Stimulated activated CD8-positive, alpha-beta memory T cell treated with anti-CD3 and anti-CD28 coated beads, Interleukin-12 subunit alpha, Interleukin-12 subunit beta, amount 100 ng/mL, for 24 hours (primary cell): Measurements from ENCODE around the gene IFNG-AS1.

ENCODE experiments used
- DNase-seq: peaks from one replicate; pipeline ENCODE4 v3.0.0-alpha.2; 2020; ENCODE audit errors: extremely low read depth

Gene IFNG-AS1

DNA sequence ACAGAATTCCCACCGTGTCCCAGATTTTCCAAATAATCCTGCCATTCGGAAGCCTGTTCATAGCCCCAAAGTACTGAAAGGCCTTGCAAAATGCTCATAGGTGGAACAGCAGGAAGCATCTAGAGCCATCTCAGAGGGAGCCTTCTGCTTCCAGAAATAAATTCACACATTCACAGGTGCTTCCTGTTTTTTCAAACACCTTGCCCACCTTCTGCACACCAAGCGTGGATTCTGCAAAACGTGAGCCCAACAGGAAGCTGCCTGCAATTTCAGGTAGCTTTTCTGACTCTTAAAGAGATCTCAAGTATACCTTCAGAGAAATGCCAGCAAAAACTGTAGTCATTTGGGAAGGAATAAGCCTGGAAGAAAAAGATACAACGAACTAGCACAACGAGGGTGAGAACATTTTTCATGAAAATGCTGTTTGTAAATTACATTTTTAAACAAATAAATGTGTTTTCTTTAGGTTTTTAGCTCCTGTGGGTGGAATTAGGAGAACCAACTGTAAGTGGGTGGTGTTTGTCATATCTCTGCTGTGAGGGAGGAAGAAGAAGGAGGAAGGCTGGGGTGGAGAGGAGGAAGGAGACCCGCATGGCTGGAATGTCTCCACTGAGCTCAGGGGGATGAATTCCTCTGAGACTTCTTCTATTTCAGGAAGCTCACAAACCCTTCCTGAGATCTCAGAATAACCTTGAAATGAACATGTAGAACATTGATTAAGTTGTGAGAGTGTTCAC, at the start of gene IFNG-AS1:
Gene IFNG-AS1, plus strand, starts transcription at position 264 of the 737 bp plus-strand sequence.
- no peak for DNase-seq

DNA sequence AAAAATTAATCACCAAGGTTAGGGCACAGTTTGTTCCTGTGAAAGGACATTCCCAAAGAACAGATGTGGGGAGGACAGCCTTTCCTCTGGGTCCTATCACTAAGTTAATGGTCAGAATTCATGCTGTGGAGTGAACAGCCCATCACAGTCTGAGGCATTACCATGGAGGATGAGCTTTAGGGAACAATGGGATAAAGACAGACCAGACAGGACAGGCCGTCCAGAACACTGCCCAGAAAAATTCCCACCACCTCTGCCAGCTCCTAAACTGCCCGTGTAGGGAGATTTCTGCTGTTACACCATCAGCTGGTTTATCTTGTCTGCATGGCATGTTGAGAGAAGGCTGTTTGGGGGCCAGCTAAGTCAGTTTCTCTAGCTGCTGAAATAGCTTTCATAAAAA, 49.6 kb upstream of the IFNG-AS1 start:
- no peak for DNase-seq

DNA sequence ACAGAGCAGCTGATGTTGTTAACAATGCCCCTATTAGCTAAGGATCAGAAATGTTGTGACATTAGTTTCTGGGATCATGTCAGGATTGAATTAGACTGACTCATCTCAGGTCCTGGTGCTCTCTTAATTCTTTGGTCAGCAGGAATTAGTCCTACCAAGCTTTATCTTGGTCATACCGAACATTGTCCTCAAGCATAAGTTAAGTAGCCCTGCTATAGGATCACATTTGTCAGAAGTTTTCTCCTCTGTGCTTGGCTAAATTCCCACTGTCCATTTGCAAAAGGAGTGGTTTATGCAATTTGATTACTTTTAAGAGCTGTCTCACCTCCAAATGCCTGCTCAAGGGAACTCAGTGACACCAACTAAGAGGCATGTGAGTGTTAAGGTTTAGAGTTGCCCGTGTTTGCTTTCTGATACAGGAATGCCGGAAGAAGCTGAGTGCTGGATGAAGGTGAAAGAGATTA, 48.4 kb upstream of the IFNG-AS1 start:
- DNase-seq, result no peak

DNA sequence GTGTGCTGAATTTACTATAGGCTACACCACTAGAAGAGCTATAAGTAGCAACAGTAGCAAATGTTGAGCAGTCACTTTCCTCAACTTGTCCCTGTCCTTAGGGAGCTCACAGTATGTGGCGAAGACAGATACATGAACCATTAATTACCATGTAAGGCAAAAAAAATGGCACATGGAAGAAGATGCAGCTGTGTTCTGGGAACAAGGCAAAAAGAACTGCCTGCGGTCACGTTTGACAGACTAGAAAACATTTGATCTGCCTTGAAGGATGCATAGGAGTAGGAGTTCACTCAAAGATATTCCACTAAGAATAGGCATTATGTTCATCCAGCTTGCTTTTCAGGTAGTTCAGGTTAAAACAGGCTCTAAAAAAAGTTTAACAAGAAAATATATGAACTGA, 46.5 kb upstream of the IFNG-AS1 start:
- no peak for DNase-seq

DNA sequence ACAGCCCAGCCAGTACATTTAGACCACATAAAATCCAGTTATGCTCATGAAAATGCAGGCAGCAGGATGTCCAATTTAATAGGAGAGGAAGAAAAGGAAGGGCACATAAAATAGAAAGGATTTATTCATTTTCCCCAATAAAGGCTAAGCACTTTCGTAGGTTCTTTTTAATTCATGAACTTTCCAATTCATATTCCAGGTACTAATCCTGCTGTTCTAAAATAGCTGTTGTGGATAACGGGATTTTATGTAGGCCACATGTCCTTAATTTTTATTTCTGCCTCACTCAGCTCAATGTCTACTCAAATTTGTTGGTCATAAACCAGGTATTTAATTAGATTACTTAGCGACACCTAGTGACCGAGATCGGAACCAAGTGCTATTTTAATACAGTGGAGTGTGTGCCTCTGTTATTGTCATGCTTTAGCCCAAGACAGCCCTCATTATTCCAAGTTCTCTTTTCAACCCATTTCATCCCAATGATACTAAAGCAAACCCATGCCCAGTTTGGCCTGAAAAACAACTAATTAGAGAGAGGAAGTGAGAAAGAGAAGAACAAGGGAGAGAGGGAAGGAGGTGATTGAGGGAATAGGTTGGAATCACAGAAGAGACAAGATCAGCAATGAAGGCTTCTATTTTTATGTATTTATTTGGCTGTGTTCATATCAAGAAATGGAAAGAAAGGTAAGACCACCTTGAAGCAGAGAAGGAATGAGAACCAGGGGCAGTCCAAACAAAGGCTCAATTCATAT, 45.9 kb upstream of the IFNG-AS1 start:
- DNase-seq, result peak; percentile 21

DNA sequence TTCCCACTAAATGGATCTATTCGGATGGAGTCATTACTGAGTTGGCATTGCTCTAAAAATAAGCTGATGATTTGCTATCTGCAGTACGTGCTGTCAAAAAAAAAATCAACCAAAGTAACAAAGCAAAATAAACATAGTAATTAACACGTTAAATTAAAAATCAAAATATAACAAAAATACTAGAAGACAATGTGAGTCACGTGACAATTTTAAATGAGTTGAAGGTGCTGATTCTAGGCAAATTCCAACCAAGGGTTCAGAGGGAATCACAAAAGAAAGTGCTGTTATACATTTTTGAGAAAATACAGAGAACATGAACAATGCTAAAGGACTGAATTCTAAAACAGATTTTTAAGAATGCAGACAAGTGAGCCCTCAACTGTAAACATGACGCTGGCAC, 45.2 kb upstream of the IFNG-AS1 start:
- no peak for DNase-seq

DNA sequence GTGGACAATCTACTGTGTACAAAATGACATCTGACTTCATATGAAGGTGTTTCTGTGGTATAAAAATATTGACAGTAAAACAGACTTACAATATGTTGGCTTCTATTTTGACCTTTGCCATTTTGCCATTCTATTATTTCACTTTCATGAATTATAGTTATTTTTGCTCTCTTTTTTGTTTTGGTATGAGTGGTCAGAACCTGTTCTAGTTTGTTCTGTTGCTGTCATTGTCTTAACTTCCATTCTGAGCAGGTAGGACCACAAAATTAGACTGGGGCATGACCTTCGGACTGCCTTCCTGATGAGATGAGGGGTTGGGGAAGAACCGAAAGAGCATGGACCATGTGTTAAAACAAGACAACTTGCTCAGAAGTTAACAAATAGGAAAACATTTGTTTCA, 36.5 kb upstream of the IFNG-AS1 start:
- no peak for DNase-seq

DNA sequence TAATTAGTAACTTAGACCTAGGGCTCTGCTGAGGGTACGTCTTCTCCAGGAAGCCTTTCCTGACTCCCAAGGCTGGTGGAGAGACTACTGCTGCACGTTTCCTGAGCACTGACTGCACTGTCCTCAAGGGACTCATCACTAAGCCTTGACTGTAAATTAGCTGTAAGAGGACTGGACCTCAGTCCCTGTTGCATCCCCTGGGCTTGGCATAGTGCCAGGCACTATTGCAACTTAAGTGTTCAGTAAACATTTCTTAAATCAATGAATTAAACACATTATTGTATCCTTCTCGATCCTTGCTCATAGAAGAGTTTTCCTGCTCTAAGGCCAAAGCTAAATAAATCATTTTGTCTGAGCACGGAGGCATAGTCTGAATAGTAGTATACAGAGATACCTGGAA, 31.9 kb upstream of the IFNG-AS1 start:
- no peak for DNase-seq

DNA sequence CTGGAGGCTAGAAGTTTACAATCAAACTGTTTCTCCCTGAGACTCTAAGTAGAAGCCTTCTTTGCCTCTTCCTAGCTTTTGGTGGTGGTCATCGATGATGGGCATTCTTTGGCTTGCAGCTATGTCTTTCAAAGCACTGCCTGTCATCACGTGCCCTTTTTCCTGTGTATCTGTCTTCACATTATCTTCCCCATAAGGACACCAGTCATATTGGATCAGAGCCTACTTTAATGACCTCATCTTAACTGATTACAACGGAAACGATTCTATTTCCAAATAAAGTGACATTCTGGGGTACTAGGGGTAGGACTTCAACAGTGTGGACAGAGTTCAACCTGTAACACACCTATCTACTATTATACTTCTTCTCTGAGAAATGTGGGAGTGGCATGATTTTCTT, 31.1 kb upstream of the IFNG-AS1 start:
- DNase-seq, result no peak

DNA sequence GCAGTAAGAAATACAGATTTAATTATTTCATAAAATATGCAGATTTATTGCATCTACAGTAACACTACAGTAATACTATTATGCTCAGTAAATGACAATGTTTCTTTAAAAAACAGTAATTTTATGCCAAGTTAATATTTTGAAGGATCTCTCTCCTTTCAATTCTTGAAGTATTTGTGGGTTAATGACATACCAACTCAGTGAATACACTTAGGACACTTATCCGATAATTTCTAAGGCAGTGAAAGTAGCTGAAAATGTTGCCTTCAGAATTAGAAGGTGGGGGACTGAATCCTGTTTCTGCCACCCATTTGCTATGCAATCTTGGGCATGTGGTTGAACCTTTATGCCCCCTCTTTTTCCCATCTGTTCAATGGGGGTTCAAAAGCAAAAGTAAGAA, 24.8 kb upstream of the IFNG-AS1 start:
- DNase-seq, result no peak

DNA sequence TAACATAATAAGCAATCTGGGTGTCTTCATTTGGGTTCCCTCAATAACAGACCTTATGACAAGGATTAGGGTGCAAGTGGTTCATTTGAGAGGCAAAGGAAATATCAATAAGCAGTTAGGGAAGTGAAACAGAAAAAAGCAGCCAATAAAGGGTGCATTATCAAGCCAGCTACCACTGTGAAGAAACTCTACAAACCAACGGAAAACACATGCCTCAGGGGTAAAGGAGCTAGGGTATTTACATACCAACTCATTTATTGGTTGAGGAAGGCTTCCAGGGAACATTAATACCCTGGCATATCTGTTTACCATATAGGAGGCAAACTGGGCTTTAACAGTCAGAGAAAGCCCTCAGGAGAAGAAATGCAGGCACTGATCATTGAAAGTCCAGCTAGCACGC, 22.7 kb upstream of the IFNG-AS1 start:
- DNase-seq, result no peak

DNA sequence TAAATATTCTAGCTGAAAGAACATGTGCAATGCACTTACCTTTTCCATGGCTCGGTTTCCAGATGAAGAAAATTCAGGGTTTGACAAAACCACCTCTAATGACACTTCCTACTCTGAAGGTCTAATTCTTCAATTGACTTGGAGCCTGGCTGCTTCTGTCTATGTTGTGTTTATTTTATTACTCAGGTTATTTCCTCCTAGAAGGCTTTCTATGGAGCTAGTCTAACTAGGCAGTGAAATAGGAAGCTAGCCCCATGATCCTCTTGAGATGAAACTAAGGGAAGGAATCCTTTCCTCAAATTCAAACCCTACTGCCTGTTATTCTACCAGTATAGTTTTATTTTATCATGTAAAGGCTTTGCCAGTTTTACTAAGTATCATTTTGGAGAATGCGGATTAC, 20.9 kb upstream of the IFNG-AS1 start:
- no peak for DNase-seq

DNA sequence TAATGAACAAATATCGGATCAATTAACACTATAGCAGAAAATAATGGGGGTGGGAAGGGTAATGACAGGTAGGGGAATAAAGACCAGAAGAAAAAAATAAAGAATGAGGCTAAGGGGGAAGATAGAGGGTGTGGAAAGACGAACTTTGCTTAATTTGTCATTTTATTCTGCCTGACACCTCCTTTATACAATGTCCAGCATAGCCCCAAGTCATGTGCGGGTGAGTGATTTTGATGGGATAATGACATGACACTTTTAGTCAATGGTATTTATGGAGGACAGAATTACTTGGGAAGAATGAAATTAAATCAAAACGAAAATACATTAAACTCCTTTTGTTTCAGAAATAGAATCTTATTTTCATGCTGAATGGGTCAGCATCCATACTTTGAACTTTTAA, 20.5 kb upstream of the IFNG-AS1 start:
- DNase-seq, result no peak

DNA sequence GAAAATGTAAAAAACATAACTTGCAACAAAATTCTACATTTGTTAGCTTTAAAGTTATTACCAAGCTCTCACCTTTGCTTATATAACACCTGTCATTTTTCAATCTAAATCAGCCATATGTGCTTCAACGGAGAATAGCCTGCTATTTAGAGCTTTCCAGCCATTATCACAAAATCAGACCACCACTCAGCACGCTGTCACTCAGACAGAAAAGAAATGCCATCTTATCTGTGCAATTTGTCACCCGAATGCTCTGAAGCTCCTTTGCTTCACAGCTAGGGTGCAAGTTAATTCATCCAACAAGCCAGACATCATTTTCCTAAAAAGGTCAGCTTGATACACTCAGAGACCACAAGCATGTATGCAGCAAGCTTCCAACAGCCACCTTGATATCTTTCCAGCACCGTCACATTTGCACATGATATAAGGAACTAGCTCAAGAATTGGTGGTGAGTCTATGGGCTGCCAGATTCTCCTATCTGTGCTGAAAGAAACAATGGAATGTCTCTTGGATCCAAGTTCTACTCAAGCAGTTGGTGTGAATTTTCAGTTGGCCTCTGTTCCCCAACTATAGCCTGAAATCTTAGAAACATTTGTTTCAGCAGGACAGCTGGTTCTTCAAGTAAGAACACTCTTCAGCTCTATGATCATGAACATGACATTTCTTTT, 20.0 kb upstream of the IFNG-AS1 start:
- DNase-seq, result no peak

DNA sequence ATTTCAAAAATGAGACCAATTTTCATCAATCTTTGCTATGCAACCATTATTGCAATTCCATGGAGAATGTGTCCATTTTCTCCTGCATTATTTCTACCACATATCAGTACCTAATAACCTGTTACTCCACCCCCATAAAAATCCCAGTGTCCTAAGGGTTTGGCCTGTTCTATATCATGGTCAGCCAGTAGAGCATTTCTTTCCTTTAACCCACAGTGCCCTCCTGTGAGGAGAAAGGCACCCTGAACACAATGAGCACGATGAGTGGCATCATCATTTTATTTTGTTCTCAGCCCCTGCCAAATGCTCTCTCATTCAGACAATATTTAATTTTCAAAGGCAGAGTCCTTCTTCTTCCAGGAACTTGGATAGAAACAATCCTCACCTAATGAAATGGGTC, 11.6 kb upstream of the IFNG-AS1 start:
- no peak for DNase-seq

DNA sequence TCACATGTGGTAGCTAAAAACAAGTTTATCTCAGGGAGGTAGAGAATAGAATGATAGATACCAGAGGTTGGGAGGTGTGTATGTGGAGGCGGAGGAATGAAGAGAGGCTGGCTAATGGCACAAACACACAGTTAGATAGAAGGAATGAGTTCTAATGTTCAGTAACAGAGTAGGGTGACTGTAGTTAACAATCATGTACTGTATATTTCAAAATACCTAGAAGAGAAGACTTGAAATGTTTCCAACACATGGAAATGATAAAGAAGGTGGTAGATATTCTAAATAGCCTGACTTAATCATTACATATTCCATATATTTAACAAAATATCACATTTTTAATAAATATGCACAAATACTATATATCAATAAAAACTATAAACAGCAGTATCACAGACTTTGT, 8.9 kb upstream of the IFNG-AS1 start:
- DNase-seq, result no peak

DNA sequence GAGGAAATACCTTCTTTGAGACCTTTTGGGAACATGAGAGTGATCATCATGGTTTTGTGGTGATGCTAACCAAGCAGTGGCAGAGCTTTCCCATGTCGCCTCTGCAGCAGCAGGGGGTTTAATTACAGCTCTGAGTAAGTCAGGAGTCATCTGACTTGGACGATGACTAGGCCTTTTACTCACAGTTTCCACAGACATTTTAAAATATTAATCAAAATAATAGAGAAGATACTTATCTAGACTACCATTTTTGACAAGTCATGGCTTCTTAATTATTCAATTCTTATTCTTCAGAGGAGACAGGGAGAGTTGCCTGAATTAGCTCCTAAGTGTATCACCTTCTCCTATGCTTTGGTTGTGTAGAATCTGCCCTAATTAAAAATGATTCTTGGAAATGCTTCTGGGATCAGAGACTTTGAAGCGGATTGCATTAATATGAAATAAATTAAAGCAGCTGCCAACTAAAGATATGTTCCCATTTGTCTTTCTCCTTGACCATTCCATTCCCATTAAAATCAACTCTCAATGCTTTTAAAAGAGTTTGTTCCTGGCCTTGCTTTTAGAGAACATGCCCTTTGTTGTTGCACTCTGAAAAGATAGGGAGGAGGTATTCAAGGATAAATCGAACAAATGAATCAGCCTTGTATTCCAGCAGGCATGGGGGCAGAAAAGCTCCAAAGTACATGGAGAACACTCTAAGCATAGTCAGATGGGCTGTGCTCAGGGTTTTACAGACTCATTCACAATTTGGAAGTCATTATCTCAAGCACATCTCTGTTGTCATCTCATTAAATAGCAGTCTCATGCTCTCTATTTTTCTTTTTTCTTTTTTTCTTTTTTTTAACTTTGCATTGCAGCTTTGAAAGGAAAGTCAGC, 7.7 kb upstream of the IFNG-AS1 start:
- DNase-seq, result no peak

DNA sequence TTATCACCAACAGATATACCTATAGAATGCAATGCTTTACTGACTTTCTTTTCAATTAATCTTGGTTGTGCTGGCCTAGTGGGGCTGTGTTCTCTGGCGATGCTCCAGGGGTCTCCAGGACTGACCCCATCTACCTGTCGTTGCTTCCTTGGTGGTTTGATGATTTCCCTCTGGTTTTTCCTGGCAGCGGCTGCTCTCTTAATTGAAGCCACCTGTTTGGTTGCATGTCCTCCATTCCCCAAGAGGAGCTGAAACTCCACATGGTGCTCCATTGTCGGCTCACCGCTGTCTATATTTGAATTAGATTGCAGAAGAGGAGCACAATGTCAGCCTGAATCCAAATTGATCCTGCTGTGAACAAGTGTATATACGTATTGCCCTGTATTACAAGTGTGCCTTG, 7.1 kb upstream of the IFNG-AS1 start:
- no peak for DNase-seq

DNA sequence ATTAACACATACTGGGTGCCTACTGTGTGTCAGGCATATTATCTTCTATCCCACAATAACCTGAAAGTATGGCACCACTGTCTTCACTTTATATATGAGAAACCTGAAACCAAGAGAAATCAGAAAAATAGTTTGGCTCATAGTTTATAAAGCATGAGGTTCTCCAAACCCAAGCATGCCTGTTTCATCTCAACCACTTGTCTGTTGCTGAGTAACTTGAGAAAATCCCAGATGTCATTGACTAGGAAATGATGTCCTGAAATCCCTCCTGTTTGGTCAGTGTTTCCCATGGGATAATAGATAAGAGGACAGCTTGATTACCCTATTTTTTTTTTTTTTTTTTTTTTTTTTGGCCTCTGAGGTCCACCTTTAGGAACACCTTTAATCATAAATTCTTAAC, 2.6 kb upstream of the IFNG-AS1 start:
- no peak for DNase-seq

DNA sequence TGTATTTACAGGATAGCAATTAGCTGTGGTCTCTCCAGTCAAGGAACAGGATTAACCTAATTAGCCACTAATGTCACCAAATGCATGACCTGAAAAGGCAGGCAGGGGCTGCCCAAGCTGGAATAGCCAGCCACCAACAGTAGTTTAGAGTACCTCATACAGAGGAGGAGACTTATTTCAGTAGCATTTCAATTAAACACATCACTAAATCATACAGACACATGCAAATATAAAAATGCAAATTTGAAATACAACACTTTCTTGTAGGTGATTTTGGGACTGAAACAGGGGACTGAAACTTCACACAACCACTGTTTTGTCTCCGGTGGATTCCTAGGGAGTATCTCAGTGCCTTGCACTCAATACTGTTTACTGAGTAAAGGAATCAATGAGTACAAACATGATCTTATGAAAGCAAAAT, 636 bp upstream of the IFNG-AS1 start:
- no peak for DNase-seq

DNA sequence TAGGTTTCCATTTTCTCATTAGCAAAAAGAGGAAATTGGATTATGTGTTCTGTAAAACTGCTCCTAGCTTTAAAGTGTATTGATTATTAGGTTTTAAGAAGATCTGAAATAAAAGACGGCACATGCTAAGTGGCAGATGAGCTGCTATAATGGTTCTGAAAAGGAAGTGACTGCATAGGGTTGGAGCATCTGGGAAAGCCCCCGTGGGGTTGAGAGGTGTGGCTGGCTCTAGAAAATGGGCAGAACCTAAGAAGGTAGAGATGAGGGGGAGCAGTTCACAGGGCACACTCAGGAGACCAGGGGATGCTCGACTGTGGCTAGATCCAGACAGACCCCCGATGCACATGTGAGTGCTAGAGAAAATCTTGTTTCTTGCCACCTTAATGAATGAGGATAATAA, 1.9 kb downstream of the IFNG-AS1 start:
- DNase-seq, result no peak

DNA sequence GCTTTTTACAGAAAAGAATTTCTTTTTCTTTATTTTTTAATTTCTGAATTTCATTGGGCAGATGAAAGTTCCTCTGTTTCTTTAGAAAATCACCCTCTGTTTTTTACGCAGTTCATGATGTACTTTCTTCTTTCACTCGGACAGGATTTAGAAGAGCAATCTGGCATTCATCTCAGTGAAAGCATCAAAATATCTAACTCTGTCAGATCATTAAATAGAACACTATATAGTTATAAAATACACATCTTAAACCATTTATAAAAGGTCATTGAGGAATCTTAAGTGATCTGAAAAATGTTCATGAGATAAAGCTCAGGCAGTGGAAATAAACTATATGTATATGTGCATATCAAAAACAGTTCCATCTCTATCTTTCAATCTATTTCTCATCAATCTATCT, 3.9 kb downstream of the IFNG-AS1 start:
- no peak for DNase-seq
